NCI-H1436 treated with DMSO at 0.1 percent for 48 hours (cell line): ENCODE measurements around the gene CHCHD6.

Experiments used
- DNase-seq: peaks from one replicate; lab custom pipeline; 2025; lab: John Stamatoyannopoulos, UW

The CHCHD6 gene

DNA sequence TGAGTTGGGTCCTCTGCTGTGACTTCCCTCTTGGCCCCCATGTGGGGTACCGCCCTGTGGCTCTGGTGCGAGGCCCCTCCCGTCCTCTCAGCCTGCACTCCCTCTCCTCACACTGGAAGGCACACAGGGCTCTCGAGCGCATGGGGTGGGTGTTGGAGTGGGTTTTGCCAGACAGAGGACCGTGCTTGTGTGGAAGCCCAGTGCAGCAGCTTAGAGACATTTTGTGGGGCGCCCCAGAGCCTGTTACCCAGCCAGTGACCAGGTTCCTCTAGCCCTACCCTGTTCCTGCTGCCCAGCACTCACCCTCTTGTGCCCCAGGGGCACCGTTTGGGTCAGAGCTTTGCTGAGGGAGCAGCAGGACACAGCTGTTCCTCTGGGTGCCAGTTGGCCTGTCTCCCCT is 288.7 kb downstream of the CHCHD6 start:
- no peak for DNase-seq

GRCh38 chr3:126993436-126993835 is 289.4 kb downstream of the CHCHD6 start:
- no peak for DNase-seq

- DNase-seq, result no peak
Observed at GRCh38 chr3:126994661-126995245, 290.7 kb downstream of the CHCHD6 start.

DNA sequence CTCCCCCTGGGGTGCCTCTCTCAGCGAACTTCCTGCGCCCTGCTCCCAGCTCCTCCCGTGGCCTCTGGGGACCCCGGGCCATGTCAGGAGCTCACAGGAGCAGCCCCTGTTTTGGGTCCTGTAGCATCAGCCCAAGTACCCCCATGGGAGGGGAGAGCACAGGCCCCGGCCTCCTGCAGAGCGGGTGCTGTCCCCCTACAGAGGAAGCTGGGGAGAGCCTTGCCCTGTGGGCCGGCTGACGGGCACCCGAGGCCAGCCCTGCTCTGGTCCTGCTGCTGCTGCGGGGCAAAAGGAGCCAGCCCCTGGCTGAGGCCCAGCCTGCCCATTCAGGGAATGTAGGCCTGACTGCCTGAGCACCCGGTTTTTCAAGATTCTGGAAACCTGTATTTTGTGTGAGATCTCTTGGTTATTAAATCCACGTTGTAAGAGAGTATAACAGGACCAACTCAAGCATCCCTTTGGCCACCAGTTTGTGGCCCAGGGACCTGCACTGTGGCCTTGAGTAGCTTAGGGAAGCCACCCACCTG is 291.3 kb downstream of the CHCHD6 start:
- no peak for DNase-seq

DNA sequence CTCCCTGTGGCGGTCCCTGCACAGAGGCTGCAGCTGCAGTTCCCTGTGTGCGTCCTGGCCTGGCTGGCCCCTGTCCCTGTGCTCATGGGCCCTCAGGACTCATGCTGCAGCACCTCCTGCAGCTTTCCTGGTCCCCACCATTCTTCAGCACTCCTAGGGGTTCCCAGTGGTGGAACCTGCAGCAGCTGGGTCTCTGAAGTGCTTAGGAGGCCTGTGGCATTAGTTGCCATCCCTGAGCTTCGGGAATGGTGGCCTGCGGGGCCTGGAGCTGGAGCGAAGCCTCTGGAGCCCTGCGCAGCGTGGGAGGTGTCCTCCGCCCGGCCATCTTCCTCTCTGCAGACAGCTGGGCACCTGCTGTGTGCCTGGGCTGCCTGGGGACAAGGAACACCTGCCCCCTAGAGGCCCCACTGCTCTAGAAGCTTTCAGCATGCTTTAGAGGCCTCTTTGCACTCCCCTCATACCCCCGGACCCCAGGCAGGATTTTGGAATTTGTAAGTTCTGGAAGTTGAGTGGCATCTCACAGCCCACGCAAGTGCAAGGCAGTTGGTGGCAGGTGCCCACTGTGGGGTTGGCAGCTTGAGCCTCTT is 292.0 kb downstream of the CHCHD6 start:
- DNase-seq, result no peak

DNA sequence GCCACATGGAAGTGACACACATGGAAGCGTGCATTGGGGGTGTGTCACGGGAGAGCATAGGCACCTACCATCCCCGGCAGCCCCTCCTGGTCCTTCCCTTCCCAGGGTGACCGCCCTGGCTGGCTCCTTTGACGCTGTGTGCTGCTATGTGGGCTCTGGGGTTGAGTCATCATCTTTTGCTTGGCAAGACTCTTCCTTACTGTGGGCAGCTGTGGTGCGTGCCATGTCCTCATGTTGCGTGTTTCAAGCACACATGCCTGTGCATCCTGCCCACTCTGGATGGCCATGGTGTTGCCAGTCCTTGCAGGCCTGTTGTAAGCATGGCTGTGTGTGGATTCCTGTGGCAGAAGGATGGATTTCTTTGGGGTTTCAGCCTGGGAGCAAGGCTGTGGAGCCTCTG is 292.9 kb downstream of the CHCHD6 start:
- DNase-seq, result no peak

- no peak for DNase-seq
Observed at GRCh38 chr3:126997455-126998038, 293.5 kb downstream of the CHCHD6 start.

GRCh38 chr3:126998320-126998719 is 294.3 kb downstream of the CHCHD6 start:
- no peak for DNase-seq

DNA sequence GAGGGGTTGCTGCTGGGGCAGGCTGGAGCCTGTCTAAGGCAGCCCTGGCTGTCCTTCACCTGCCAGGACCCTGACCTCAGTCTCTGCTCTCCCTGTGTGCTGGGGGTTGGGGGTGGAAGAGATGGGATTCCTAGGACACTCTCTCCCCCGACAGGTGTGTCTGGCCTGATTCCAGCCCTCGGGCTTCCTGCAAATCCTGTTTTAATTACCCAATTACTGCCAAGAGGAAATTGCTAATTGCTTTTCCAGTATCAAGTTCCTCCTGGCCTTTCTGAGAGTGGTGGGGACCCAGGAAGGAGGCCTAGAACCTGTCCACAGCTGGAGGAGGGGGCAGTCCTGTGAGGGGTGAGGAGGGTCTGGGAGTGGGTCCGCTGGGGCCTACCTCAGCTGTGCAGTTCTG is 294.7 kb downstream of the CHCHD6 start:
- no peak for DNase-seq

GRCh38 chr3:126999383-126999782 is 295.3 kb downstream of the CHCHD6 start:
- no peak for DNase-seq

DNA sequence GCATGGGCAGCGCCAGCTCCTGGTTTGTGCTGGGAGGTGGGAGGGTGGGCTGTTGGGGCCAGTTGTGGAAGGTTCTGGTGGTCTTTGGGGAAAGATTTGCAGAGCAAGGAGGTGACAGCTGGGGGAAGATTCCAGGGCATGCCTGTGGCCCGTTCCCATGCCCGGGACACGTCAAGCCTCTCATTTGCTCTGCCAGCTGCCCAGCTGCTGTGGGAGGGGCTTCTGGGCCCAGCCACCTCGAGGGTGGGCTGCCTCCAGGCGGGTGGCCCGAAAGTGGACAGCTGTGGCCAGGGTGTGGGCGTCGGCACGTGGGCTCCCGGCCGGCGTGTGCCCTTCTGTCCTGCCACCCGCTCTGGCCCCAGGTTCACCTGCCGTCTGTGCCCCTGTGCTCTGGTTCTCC is 296.1 kb downstream of the CHCHD6 start:
- no peak for DNase-seq

GRCh38 chr3:127000761-127001160 is 296.7 kb downstream of the CHCHD6 start:
- DNase-seq, result no peak

DNA sequence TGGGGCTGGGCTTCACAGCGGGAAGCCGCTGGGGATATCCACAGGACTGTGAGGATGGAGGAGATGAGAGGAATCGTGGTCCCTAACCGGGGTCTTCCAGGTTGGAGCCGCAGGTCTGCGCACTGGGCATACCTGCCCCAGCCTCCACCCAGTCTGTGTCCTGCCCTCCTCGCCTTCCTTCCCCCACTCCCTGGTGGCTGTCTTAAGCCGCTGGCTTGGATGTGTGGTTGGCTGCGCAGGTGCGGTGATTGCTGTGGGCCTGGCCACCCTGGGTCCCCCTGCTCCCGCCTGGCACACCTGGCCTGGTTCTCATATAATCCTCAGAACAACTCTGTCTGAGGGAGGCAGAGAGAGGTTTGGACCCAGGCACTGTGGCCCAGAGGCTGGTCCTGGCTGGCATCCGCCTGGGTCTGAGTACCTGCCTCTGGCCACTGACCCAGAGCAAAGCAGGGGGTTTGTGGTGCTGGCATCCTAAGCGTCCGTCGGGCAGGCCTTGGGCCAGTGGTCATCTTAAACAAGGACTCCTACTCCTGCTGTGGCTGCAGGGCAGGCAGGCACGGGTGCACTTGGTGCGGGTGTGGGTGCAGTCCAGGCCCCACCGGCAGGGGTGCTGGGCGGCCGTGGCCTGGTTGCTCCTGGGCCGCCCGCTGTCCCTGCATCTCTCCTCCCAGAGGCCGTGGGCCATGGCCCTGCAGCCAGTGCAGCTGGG is 297.6 kb downstream of the CHCHD6 start:
- no peak for DNase-seq

DNA sequence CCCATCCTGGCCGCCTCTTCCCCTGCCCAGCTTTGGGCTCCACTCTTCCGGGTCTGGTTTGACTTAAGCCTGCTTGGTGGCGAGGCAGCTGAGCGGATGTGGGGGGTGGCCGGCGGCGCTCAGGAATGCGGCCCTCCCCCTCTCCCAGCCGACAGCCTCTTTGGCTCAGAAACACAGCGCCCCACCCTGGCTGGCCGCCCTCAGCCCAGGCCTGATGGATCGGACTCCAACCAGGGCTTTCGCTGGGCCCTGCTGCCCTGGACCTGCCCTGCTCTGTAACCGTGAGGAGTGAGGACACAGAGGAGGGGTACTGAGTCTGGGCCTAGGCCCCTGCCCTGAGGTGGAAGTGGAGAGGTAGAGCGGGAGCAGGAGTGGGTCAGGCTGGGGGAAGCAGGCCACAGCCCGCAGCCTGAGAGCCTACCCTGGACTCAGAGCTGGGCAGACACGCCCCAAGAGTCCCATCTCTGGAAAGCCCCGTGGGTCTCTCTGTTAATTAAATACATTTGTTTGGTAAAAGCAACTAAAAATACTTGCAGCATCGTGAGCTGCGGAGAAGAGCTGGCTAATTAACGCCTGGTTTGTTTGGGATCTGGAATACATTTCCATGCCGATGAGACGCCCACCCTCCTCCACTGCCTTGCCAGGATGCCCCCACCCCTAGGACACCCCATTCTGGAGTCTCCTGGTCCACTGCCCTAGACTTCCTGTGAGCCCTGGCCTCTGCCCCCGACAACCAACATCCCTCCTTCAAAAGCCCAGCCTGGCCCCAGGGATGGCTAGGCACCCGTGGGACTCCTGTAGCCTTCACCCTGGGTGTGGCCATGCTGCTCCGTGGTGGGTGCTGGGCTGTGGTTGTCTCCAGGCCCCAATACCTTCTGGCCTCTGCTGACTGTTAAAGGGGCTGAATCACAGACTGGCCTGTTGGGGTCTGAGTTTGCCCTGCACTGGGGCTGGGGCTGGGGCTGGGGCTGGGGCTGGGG is 298.4 kb downstream of the CHCHD6 start:
- no peak for DNase-seq

- DNase-seq, result no peak
Observed at GRCh38 chr3:127003175-127003555, 299.1 kb downstream of the CHCHD6 start.

DNA sequence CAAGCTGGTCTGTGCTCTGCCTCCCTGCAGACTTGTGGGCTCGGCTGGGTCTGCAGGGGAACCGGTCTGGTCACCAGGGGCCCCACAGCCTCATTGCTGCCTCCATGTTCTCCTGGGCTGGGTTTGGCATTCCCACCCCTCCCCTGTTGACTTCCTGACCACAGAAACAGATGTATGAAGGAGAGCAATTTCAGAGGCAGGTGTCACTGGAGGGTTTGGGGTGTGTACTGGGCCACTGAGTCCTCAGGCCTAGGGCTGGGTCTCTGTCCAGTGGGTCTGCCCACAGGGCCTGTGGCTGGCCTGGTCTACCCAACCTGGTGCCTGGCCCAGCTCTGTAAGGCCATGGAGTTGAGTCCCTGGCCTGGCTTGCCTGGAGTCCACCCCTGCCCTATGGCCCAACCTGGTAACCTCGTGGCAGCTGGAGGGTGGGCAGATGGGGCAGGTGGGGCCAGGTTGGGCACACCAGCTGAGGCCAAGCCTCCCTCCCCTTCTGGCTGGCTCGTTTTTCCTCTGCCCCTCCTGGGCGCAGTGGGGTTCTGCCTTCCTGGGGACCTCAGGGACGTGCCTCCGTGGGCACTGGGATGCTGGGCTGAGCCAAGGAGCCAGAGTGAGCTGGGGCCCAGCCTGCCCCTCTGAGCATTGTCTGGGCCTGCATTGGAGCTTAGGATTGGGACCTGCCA is 299.7 kb downstream of the CHCHD6 start:
- no peak for DNase-seq

- no peak for DNase-seq
Observed at GRCh38 chr3:127004641-127005397, 300.8 kb downstream of the CHCHD6 start.

DNA sequence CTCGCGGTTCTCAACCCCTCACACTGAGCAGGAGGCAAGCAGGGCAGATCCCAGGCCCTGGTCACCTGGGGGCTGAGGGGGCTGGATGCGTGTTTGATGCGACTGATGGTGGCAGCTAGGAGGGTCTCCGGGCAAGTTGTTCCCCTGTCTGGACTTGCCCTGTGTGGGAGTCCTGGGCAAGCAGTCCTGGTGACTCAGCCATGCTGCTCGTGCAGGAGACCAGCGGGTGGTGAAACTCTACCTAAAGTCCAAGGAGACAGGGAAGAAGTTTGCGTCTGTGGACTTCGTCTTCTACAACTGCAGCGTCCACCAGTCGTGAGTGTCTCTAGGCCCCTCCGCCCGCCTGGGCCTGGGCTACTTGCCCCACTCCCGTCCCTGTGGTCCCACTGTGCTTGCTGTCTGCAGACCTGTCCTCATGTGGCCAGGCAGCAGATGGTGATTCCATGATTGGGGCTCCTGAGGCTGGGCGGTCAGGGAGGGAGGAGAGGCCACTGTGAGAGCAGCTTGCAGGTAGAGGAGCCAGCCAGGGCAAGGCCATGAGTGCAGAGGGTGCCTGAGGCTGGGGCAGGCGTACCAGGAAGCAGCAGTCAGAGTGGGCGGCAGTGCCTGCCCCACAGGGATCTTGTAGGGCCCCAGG is 301.9 kb downstream of the CHCHD6 start:
- DNase-seq, result no peak

GRCh38 chr3:127006781-127007436 is 302.9 kb downstream of the CHCHD6 start:
- no peak for DNase-seq
